Calu3 (cell line): ENCODE measurements around the gene IL33. TPM values are rescaled to one million over a fixed set of nuclear protein-coding genes. Genes with fewer than 3 reads are reported as not detected.

Experiments used
- BruUV-seq: library from RNA; stranded (reverse); fragments of 400-500 nt; replicated peaks from 2 replicates; lab custom pipeline; 2021; lab: Mats Ljungman, UMichigan
- CTCF ChIA-PET: fragments of 300-600 bp; sonication (Branson Sonifier 250); formaldehyde crosslinking; loops from one replicate; lab custom pipeline; 2022; ENCODE audit warnings: antibody characterized with exemption; lab: Charles Lee
- DNase-seq: peaks from one replicate; pipeline ENCODE4 v3.0.0; 2022
- H3K27ac Mint-ChIP-seq: one replicate; pipeline ENCODE4 v1.8.0; 2022; ENCODE audit warnings: mixed read lengths; ENCODE audit not compliant: unreplicated experiment
- H3K27me3 Mint-ChIP-seq: one replicate; pipeline ENCODE4 v1.8.0; 2022; ENCODE audit warnings: mixed read lengths; ENCODE audit not compliant: unreplicated experiment
- H3K36me3 Mint-ChIP-seq: one replicate; pipeline ENCODE4 v1.8.0; 2022; ENCODE audit warnings: mild to moderate bottlenecking, moderate library complexity, mixed read lengths; ENCODE audit not compliant: insufficient read depth, unreplicated experiment
- H3K4me1 Mint-ChIP-seq: one replicate; pipeline ENCODE4 v1.8.0; 2022; ENCODE audit warnings: mild to moderate bottlenecking, low read depth, mixed read lengths; ENCODE audit not compliant: unreplicated experiment
- H3K4me3 Mint-ChIP-seq: one replicate; pipeline ENCODE4 v1.8.0; 2022; ENCODE audit warnings: mild to moderate bottlenecking, low read depth, moderate library complexity, mixed read lengths; ENCODE audit not compliant: unreplicated experiment
- H3K9me3 Mint-ChIP-seq: one replicate; pipeline ENCODE4 v1.8.0; 2022; ENCODE audit warnings: low read depth, mixed read lengths; ENCODE audit not compliant: unreplicated experiment
- intact Hi-C: fragments of 100-400 bp; cut with micrococcal nuclease; formaldehyde crosslinking; loops from one replicate; pipeline ENCODE4 v1.10.0; 2022; ENCODE audit not compliant: unreplicated experiment
- total RNA-seq: library from RNA; stranded (reverse); gene quantifications from 2 replicates; pipeline ENCODE4 v1.2.3, GENCODE V29; 2022
- TF ChIP-seq, protein P1 (sequence below): fragments of 200-600 bp; IDR thresholded peaks from one replicate; pipeline ENCODE4 v1.8.0; 2022; ENCODE audit warnings: antibody characterized with exemption; ENCODE audit not compliant: unreplicated experiment

The IL33 gene
- total RNA-seq, 1 experiment from 2014 or later: 0.64 TPM

DNA sequence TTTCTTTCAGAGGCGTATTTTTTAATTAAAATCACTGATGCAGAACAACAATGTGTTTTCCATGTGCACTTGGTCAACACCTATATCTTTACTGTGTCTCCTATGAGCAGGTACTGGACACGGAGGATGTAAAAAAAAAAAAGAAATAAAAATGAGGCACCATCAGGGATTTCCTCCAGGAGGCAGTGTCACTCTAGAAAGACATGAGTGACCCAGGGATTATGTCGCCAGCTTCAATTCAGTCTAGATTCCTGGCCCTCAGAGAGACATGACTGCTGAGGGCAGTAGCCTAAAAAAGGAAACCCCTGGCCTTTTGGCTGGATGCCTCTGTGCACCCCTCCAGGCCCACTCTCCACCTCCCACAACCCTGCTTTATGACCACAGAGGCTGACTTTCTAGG, 18.3 kb upstream of the IL33 start:
- intact Hi-C loops: no loop called here

DNA sequence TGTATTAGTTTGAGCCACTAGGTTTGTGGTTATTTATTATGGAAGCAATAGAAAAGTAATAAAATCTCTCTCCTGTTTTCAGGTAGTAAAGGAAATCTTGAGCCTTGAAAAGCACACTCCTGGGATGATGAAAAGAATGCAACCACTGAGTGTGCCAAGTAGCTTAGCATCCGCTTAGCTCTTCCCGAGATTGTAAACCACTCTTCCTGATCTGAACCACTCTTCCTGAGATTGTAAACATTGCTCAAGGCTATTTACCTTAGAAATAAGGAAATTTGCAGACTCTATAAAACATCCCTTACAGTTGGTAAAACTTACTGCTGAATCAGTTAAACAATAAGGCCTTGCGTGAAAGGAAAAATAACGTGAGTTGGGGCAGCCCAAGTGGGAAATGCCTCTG, 17.4 kb upstream of the IL33 start:
- BruUV-seq: no TSS peak
- no peaks in the 10 kb centered on the region for H3K36me3 Mint-ChIP-seq
- no peak for DNase-seq
- no peak overlapping the region for H3K27ac Mint-ChIP-seq
- no peaks in the 10 kb centered on the region for H3K27me3 Mint-ChIP-seq
- CTCF ChIA-PET: no interaction called here
- peaks cover 5% of the 10 kb centered on the region for H3K9me3 Mint-ChIP-seq
- intact Hi-C loops: no loop called here
- H3K4me3 Mint-ChIP-seq: no peak overlapping the region
- TF ChIP-seq, protein P1, sequence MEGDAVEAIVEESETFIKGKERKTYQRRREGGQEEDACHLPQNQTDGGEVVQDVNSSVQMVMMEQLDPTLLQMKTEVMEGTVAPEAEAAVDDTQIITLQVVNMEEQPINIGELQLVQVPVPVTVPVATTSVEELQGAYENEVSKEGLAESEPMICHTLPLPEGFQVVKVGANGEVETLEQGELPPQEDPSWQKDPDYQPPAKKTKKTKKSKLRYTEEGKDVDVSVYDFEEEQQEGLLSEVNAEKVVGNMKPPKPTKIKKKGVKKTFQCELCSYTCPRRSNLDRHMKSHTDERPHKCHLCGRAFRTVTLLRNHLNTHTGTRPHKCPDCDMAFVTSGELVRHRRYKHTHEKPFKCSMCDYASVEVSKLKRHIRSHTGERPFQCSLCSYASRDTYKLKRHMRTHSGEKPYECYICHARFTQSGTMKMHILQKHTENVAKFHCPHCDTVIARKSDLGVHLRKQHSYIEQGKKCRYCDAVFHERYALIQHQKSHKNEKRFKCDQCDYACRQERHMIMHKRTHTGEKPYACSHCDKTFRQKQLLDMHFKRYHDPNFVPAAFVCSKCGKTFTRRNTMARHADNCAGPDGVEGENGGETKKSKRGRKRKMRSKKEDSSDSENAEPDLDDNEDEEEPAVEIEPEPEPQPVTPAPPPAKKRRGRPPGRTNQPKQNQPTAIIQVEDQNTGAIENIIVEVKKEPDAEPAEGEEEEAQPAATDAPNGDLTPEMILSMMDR: no peak
- H3K4me1 Mint-ChIP-seq: peaks cover 15% of the 10 kb centered on the region

More for the DNA sequence above, 18.3 kb upstream of the IL33 start:
- Mint-ChIP-seq H3K4me3 (no peak overlapping the region), H3K36me3 (no peaks in the 10 kb centered on the region), H3K4me1 (peaks cover 15% of the 10 kb centered on the region), H3K27me3 (no peaks in the 10 kb centered on the region), H3K9me3 (peaks cover 5% of the 10 kb centered on the region), H3K27ac (no peak overlapping the region)
- TF ChIP-seq, protein P1: no peak
- CTCF ChIA-PET: no interaction called here
- no peak for DNase-seq
- BruUV-seq: no TSS peak

DNA sequence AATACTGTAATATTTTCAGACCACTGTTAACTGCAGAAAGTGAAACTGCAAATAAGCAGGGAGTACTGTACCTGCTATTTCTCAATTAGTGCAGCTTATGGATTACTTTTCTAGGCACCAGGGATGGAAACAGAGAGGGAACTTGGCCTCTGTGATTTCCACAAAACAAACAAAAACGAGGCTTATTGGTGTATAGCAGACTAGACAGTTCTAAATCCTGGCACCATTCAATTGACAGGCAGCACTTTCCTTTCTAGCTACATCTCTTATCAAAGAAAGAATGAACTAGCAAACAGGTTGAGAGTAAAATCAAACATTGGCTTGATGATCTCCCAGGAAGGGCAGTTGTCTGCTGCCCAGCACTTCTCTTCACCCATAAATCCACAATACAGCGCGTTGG, 16.0 kb upstream of the IL33 start:
- Mint-ChIP-seq H3K27ac (no peak overlapping the region), H3K36me3 (no peaks in the 10 kb centered on the region), H3K4me1 (peaks cover 14% of the 10 kb centered on the region), H3K27me3 (no peaks in the 10 kb centered on the region), H3K4me3 (no peak overlapping the region), H3K9me3 (peaks cover 2% of the 10 kb centered on the region)
- TF ChIP-seq, protein P1: no peak
- CTCF ChIA-PET: no interaction called here
- BruUV-seq: no TSS peak
- intact Hi-C loops: no loop called here
- DNase-seq: no peak

DNA sequence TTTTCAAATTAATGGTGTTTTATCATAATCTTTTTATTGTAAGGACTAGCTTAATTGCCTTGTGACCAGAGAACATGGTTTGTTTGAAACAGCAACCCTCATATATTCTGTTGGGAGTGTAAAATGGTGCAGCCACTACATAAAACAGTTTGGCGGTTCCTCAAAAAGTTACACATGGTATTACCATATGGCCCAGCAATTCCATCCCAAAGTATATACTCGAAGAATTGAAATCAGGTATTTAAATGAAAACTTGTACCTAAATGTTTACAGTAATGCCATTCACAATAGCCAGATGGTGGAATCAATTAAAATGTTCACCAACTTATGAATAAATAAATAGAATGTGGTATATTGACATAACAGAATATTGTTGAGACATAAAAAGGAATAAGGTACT, 14.8 kb upstream of the IL33 start:
- Mint-ChIP-seq H3K9me3 (peaks cover 6% of the 10 kb centered on the region), H3K27ac (no peak overlapping the region), H3K4me3 (no peak overlapping the region), H3K36me3 (no peaks in the 10 kb centered on the region), H3K4me1 (peaks cover 7% of the 10 kb centered on the region), H3K27me3 (no peaks in the 10 kb centered on the region)
- no peak for DNase-seq
- CTCF ChIA-PET: no interaction called here
- intact Hi-C loops: no loop called here
- BruUV-seq: no TSS peak
- TF ChIP-seq, protein P1: no peak

DNA sequence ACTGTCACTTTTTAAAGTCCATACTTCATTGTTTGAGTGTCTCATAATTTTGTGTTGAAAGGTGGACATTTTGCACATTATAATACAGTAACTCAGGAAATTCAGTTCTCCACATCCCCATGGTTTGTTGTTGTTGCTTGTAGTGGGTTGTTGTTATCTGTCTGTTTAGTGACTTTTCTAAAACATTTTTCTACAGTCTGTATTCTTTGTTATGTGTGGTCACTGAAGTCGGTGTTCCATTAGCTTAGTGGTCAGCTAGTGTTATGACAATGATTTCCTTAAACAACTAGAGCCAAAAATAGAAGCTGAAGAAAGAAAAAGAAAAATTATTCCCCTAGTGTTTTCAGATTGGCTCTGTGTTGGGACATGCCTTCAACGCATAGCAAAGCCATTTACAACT, 5.6 kb upstream of the IL33 start:
- DNase-seq: no peak
- H3K36me3 Mint-ChIP-seq: peaks cover 6% of the 10 kb centered on the region
- no TSS peak for BruUV-seq
- no peaks in the 10 kb centered on the region for H3K4me1 Mint-ChIP-seq
- TF ChIP-seq, protein P1: no peak
- H3K27ac Mint-ChIP-seq: no peak overlapping the region
- intact Hi-C loops: no loop called here
- H3K9me3 Mint-ChIP-seq: peaks cover 7% of the 10 kb centered on the region
- no peaks in the 10 kb centered on the region for H3K27me3 Mint-ChIP-seq
- H3K4me3 Mint-ChIP-seq: no peak overlapping the region
- CTCF ChIA-PET: no interaction called here
